Osteocyte (in vitro differentiated cells): ENCODE measurements around the gene HACD4. TPM values are rescaled to one million over a fixed set of nuclear protein-coding genes. Genes with fewer than 3 reads are reported as not detected.
"Not testable (repeated sequence)": the region's sequence is repeated elsewhere in the genome, so short reads cannot be mapped to it uniquely, and the experiment has no call there.

Experiments used
- DNase-seq: peaks from one replicate; pipeline ENCODE4 v3.0.0; 2021; ENCODE audit warnings: mixed read lengths; ENCODE audit not compliant: unreplicated experiment; ENCODE audit errors: extremely low spot score
- H3K27ac Mint-ChIP-seq: one replicate; pipeline ENCODE4 v1.8.0; 2021; ENCODE audit warnings: mild to moderate bottlenecking, mixed read lengths; ENCODE audit not compliant: unreplicated experiment
- H3K27me3 Mint-ChIP-seq: one replicate; pipeline ENCODE4 v1.8.0; 2021; ENCODE audit warnings: mixed read lengths; ENCODE audit not compliant: unreplicated experiment
- H3K36me3 Mint-ChIP-seq: one replicate; pipeline ENCODE4 v1.8.0; 2021; ENCODE audit warnings: mixed read lengths; ENCODE audit not compliant: unreplicated experiment
- H3K4me1 Mint-ChIP-seq: one replicate; pipeline ENCODE4 v1.8.0; 2021; ENCODE audit warnings: mixed read lengths; ENCODE audit not compliant: unreplicated experiment
- H3K4me3 Mint-ChIP-seq: one replicate; pipeline ENCODE4 v1.8.0; 2021; ENCODE audit warnings: mild to moderate bottlenecking, moderate library complexity, mixed read lengths; ENCODE audit not compliant: unreplicated experiment
- H3K9me3 Mint-ChIP-seq: one replicate; pipeline ENCODE4 v1.8.0; 2021; ENCODE audit warnings: mixed read lengths; ENCODE audit not compliant: unreplicated experiment
- CTCF ChIP-seq: fragments of 200-600 bp; sonication (generic); IDR thresholded peaks from 2 replicates; pipeline ENCODE4 v1.5.0; 2021; ENCODE audit warnings: antibody characterized with exemption, mild to moderate bottlenecking, moderate library complexity
- total RNA-seq: library from RNA; stranded (reverse); gene quantifications from 2 replicates; pipeline ENCODE4 v1.2.1, GENCODE V29; 2021

The HACD4 gene
- total RNA-seq, 1 donor from 2014 or later = 2.4 TPM

DNA sequence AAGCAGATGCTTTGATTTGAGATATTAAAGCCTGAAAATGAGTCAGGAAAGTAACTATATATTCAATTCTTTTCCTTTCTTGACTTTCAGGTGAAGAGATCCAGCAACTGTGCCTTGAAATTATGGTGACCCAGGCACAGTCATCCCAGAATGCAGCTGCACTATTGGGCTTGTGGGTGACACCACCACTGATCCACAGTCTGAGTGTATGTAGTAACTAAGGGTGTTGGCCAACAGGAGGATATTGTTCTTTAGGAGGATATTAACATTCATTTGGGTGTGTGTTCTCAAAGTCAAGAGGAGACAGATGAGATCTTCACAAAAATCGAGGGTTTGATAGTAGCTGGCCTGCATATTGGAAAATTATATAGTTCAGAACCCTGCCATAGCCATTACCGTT is 53.2 kb downstream of the HACD4 start:
- Mint-ChIP-seq H3K4me3 (no peak overlapping the region), H3K27ac (no peak overlapping the region)

GRCh38 chr9:20974191-20974938 is 57.1 kb downstream of the HACD4 start:
- not testable (repeated sequence) for H3K27me3 Mint-ChIP-seq, DNase-seq, H3K4me1 Mint-ChIP-seq, H3K9me3 Mint-ChIP-seq, H3K4me3 Mint-ChIP-seq, H3K27ac Mint-ChIP-seq
- peaks cover 34% of the 10 kb centered on the region for H3K36me3 Mint-ChIP-seq

More for the DNA sequence above, 53.2 kb downstream of the HACD4 start:
- no peak for TF ChIP-seq CTCF
- Mint-ChIP-seq H3K9me3 (no peaks in the 10 kb centered on the region), H3K36me3 (peaks cover 26% of the 10 kb centered on the region), H3K4me1 (peaks cover 28% of the 10 kb centered on the region), H3K27me3 (no peaks in the 10 kb centered on the region)
- DNase-seq = no peak

DNA sequence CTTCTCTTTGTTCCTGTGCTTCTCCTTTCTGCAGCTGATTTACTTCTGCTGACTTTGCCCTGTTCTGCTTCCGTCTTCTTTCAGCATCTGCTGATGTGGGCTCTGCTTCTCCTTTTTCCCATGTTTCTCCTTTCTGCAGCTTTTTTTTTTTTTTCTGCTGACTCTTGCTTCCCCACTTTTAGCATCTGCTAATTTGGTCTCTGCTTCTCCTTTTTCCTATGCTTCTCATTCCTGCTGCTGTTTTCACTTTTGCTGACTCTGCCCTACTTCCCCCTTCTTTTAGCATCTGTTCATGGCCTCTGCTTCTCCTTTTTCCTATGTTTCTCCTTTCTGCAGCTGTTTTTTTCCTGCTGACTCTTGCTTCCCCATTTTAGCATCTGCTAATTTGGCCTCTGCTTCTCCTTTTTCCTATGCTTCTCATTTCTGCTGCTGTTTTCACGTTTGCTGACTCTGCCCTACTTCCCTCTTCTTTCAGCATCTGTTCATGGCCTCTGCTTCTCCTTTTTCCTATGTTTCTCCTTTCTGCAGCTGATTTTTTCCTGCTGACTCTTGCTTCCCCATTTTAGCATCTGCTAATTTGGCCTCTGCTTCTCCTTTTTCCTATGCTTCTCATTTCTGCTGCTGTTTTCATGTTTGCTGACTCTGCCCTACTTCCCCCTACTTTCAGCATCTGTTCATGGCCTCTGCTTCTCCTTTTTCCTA is 58.0 kb downstream of the HACD4 start:
- H3K36me3 Mint-ChIP-seq = peaks cover 33% of the 10 kb centered on the region
- H3K27ac Mint-ChIP-seq, H3K4me3 Mint-ChIP-seq, H3K4me1 Mint-ChIP-seq, DNase-seq, H3K27me3 Mint-ChIP-seq: not testable (repeated sequence)
- H3K9me3 Mint-ChIP-seq = peaks cover 14% of the 10 kb centered on the region

- H3K4me3 Mint-ChIP-seq = no peak overlapping the region
- no peaks in the 10 kb centered on the region for H3K27me3 Mint-ChIP-seq
- peaks cover 8% of the 10 kb centered on the region for H3K4me1 Mint-ChIP-seq
- peaks cover 27% of the 10 kb centered on the region for H3K36me3 Mint-ChIP-seq
- no peak for DNase-seq
- no peak for TF ChIP-seq CTCF
- H3K27ac Mint-ChIP-seq = no peak overlapping the region
- H3K9me3 Mint-ChIP-seq = peaks cover 14% of the 10 kb centered on the region
These were observed 58.8 kb downstream of the HACD4 start for GRCh38 chr9:20972684-20973083.

DNA sequence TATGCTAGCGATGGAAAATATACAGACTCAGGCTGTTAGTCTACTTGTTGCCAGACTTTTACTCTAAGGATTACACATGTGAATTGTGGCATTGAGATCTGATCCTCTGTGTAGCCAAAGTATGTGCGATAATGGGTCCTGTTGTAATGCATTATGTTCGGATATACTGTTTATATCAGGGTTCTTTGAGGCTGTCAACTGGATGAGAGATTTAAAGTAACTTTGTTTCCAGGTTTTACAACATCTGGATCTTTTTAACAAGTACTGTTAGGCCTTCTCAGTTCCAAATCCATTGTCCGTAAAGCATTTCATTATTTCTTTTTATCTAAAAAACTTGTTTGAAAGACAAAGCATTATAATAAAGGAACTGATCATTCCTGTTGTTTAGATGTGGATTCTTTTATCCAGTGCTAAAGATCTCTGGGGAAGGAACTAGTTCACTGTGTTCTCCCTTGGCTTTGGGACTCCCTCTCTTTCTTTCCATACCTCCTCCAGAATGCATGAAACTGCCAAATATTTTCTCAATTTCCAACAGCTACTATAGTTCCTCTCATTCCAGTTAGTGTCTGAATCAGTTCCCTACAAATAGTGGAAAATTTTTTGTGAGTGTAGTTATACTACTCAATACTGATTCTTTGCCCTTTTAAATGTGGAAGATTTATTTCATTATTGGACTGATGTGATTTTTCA is 68.8 kb downstream of the HACD4 start:
- H3K9me3 Mint-ChIP-seq = peaks cover 8% of the 10 kb centered on the region
- H3K4me1 Mint-ChIP-seq = peaks cover 2% of the 10 kb centered on the region
- H3K27me3 Mint-ChIP-seq = no peaks in the 10 kb centered on the region
- H3K27ac Mint-ChIP-seq = no peak overlapping the region
- peaks cover 30% of the 10 kb centered on the region for H3K36me3 Mint-ChIP-seq
- DNase-seq = no peak
- no peak for TF ChIP-seq CTCF
- H3K4me3 Mint-ChIP-seq = no peak overlapping the region

- Mint-ChIP-seq H3K36me3 (peaks cover 43% of the 10 kb centered on the region), H3K27ac (no peak overlapping the region), H3K9me3 (no peaks in the 10 kb centered on the region), H3K4me1 (peaks cover 15% of the 10 kb centered on the region), H3K27me3 (no peaks in the 10 kb centered on the region), H3K4me3 (no peak overlapping the region)
- DNase-seq = no peak
- TF ChIP-seq CTCF = no peak
These were observed 80.7 kb downstream of the HACD4 start for GRCh38 chr9:20950707-20951106.
